ENCODE measurements around the gene TFEB. TPM values are rescaled to one million over a fixed set of nuclear protein-coding genes. Genes with fewer than 3 reads are reported as not detected.

TFEB gene
- total RNA-seq, 1 experiment from 2014 or later: 1.8 TPM

DNA sequence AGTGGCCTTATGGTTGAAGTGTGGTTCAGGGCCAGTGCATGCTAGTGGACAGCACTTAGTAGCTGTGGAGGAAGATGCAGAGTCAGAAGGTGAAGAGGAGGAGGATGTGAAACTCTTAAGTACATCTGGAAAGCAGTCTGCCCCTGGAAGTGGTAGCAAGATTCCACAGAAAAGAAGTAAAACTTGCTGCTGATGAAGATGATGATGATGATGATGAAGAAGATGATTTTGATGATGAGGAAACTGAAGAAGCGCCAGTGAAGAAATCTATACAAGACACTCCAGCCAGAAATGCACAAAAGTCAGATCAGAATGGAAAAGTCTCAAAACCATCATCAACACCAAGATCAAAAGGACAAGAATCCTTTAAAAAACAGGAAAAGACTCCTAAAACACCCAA lies 68.2 kb downstream of the TFEB start:
- no peak overlapping the region for H3K4me3 ChIP-seq (ENCODE audit: low read depth, low read length, poor library complexity, severe bottlenecking)
- no peak for TF ChIP-seq EZH2 (IDR thresholded peaks at IDR 0.05; ENCODE audit: borderline replicate concordance, low read depth, low read length, poor library complexity, severe bottlenecking)
- TF ChIP-seq, protein P1, sequence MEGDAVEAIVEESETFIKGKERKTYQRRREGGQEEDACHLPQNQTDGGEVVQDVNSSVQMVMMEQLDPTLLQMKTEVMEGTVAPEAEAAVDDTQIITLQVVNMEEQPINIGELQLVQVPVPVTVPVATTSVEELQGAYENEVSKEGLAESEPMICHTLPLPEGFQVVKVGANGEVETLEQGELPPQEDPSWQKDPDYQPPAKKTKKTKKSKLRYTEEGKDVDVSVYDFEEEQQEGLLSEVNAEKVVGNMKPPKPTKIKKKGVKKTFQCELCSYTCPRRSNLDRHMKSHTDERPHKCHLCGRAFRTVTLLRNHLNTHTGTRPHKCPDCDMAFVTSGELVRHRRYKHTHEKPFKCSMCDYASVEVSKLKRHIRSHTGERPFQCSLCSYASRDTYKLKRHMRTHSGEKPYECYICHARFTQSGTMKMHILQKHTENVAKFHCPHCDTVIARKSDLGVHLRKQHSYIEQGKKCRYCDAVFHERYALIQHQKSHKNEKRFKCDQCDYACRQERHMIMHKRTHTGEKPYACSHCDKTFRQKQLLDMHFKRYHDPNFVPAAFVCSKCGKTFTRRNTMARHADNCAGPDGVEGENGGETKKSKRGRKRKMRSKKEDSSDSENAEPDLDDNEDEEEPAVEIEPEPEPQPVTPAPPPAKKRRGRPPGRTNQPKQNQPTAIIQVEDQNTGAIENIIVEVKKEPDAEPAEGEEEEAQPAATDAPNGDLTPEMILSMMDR (conservative IDR thresholded peaks at IDR 0.05; ENCODE audit: low read depth, low read length): no peak
- no peak overlapping the region for H3K27ac ChIP-seq (ENCODE audit: low read depth, low read length, poor library complexity, severe bottlenecking)
- no peaks in the 10 kb centered on the region for H3K9me3 ChIP-seq (ENCODE audit: low read depth, low read length, poor library complexity, severe bottlenecking)
- no peak for DNase-seq (ENCODE audit: low spot score)
- intact Hi-C loops (cut with micrococcal nuclease; ENCODE audit: unreplicated experiment): no loop called here
- H3K36me3 ChIP-seq (ENCODE audit: insufficient read depth, low read length, poor library complexity, severe bottlenecking): no peaks in the 10 kb centered on the region
- ChIA-PET POLR2A (ENCODE audit: low non-redundant PET) (no interaction called here), CTCF (no interaction called here)
- H3K4me1 ChIP-seq (ENCODE audit: insufficient read depth, low read length, poor library complexity, severe bottlenecking): no peaks in the 10 kb centered on the region
- no TSS peak for BruUV-seq (replicated peaks)
- H3K27me3 ChIP-seq (replicated peaks; ENCODE audit: insufficient read depth, low read depth, low read length, poor library complexity): no peaks in the 10 kb centered on the region

DNA sequence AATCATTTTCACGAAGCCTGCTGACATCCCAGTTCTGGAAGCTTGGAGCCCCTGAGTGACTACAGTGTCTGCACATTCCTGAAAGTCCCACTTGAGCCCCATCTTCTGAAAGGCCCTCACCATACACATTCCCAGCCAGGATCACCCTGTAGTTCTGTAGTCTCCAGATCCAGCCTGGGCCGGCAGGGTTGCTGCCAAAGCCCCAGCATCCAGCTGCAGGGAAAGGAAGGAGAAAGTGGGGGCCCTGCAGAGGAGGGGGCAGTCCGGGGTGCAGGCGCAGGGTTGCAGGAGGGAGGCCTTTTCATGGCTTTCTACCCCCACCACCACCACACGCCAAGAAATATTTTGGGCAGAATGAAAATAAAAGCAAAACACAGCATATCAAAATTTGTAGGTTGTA lies 71.1 kb downstream of the TFEB start:
- Histone ChIP-seq H3K36me3 (ENCODE audit: insufficient read depth, low read length, poor library complexity, severe bottlenecking) (no peaks in the 10 kb centered on the region), H3K27me3 (replicated peaks; ENCODE audit: insufficient read depth, low read depth, low read length, poor library complexity) (no peaks in the 10 kb centered on the region), H3K4me1 (ENCODE audit: insufficient read depth, low read length, poor library complexity, severe bottlenecking) (no peaks in the 10 kb centered on the region), H3K9me3 (ENCODE audit: low read depth, low read length, poor library complexity, severe bottlenecking) (no peaks in the 10 kb centered on the region), H3K27ac (ENCODE audit: low read depth, low read length, poor library complexity, severe bottlenecking) (no peak overlapping the region), H3K4me3 (ENCODE audit: low read depth, low read length, poor library complexity, severe bottlenecking) (no peak overlapping the region)
- ChIA-PET POLR2A (ENCODE audit: low non-redundant PET) (interaction anchor here (0.7 kb wide), 1 partner anchor 56 kb away, joined by 3 read pairs; no protein-coding TSS in a partner anchor), CTCF (no interaction called here)
- BruUV-seq (replicated peaks): no TSS peak
- DNase-seq (ENCODE audit: low spot score): no peak
- intact Hi-C loops (cut with micrococcal nuclease; ENCODE audit: unreplicated experiment): no loop called here
- TF ChIP-seq, protein P1 (conservative IDR thresholded peaks at IDR 0.05; ENCODE audit: low read depth, low read length): no peak
- no peak for TF ChIP-seq EZH2 (IDR thresholded peaks at IDR 0.05; ENCODE audit: borderline replicate concordance, low read depth, low read length, poor library complexity, severe bottlenecking)

DNA sequence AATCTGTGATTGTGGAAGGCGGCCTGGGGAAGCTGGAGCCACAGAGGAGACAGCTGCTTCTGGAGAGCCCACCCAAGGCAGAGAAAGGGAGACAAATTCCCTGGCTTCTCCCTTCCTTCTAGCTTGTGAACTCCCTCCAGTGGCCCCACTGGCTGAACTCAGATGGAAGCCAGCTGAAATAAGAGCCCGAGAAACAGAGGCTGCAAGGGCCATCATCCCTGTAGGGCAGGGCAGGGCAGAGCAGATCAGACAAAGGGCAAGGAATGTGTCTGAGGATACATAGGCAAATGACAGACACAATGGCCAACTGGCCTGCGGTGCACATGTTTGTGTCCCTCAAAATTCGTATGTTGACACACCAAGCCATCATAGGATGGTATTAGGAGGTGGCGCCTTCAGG lies 71.8 kb downstream of the TFEB start:
- Histone ChIP-seq H3K27me3 (replicated peaks; ENCODE audit: insufficient read depth, low read depth, low read length, poor library complexity) (no peaks in the 10 kb centered on the region), H3K4me1 (ENCODE audit: insufficient read depth, low read length, poor library complexity, severe bottlenecking) (no peaks in the 10 kb centered on the region), H3K9me3 (ENCODE audit: low read depth, low read length, poor library complexity, severe bottlenecking) (no peaks in the 10 kb centered on the region), H3K27ac (ENCODE audit: low read depth, low read length, poor library complexity, severe bottlenecking) (no peak overlapping the region), H3K36me3 (ENCODE audit: insufficient read depth, low read length, poor library complexity, severe bottlenecking) (no peaks in the 10 kb centered on the region), H3K4me3 (ENCODE audit: low read depth, low read length, poor library complexity, severe bottlenecking) (no peak overlapping the region)
- ChIA-PET CTCF (no interaction called here), POLR2A (ENCODE audit: low non-redundant PET) (no interaction called here)
- BruUV-seq (replicated peaks): no TSS peak
- no peak for DNase-seq (ENCODE audit: low spot score)
- intact Hi-C loops (cut with micrococcal nuclease; ENCODE audit: unreplicated experiment): no loop called here
- TF ChIP-seq, protein P1 (conservative IDR thresholded peaks at IDR 0.05; ENCODE audit: low read depth, low read length): no peak
- TF ChIP-seq EZH2 (IDR thresholded peaks at IDR 0.05; ENCODE audit: borderline replicate concordance, low read depth, low read length, poor library complexity, severe bottlenecking): no peak
